IPS DF 4.7 (cell line): ENCODE measurements around the gene HEATR9.
A peak's percentile ranks its signal among the peaks of the same experiment; 100 is the strongest.

Experiments
- DNase-seq: peaks from one replicate; pipeline ENCODE4 v3.0.0-alpha.2; 2013; ENCODE audit warnings: low spot score; ENCODE audit errors: extremely low read depth

HEATR9 gene

GRCh38 chr17:35808962-35809854 lies 59.5 kb downstream of the HEATR9 start, which contains the start of gene TAF15:
Gene TAF15 (plus strand): TSS chr17:35809484. CDS start chr17:35809570, 86 bp downstream.
- DNase-seq, result peak; percentile 82

DNA sequence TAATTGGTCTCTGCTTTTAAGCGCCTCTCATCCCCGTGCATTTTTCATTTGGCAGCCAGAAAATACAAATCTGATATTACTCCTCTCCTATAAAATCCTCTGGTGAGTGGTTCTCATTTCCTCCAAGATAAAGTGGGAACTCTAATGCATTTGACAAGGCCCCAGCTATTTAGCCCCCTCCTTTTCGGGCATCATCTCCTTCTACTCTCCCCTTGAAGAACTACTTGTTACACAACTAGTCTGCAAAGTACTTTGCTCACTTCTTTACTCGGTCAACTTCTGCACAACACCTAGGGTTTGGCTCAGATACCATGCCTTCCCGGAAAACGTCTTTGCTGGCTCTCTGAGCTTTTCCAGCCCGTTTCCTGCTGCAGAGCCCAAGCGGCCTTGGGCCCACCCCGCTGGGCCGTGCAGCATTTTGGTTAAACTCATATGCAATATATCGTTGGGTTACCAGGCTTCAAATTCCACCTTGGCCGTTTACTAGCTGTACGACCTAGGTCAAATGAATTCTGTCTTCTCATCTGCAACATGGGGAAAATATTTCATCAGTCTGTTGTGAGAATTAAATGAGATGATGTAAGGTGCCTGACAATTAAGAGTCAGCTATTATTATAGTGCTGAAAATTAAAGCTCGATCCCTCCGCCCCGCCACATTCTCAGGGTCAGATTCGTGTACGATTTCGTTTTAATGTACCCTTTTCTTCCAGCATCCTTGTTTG lies 60.3 kb downstream of the HEATR9 start:
- no peak for DNase-seq

- DNase-seq, result no peak
These were observed 61.1 kb downstream of the HEATR9 start for GRCh38 chr17:35807371-35808144.
